DOHH2 (cell line): Measurements from ENCODE around the gene C6orf62.

Source experiments
- H3F3A ChIP-seq: fragments of 200-600 bp; sonication (generic), shearing (Covaris generic); 2 replicates; pipeline ENCODE4 v1.6.0; 2016; ENCODE audit warnings: antibody characterized with exemption, mild to moderate bottlenecking; ENCODE audit not compliant: control insufficient read depth, insufficient read depth
- H3K27ac ChIP-seq: fragments of 200-600 bp; sonication (generic); 2 replicates; pipeline ENCODE4 v1.5.1; 2014; ENCODE audit warnings: low read depth, mild to moderate bottlenecking, low read length, moderate library complexity
- H3K27me3 ChIP-seq: fragments of 200-600 bp; sonication (generic); 2 replicates; pipeline ENCODE4 v1.6.1; 2014; ENCODE audit warnings: mild to moderate bottlenecking, low read length, mixed read lengths; ENCODE audit not compliant: control insufficient read depth
- H3K36me3 ChIP-seq: fragments of 200-600 bp; sonication (generic); 2 replicates; pipeline ENCODE4 v1.6.1; 2014; ENCODE audit warnings: mild to moderate bottlenecking, low read length, moderate library complexity, mixed read lengths; ENCODE audit not compliant: control insufficient read depth
- H3K4me1 ChIP-seq: fragments of 200-600 bp; sonication (generic); 2 replicates; pipeline ENCODE4 v1.6.1; 2014; ENCODE audit warnings: mild to moderate bottlenecking, low read length, mixed read lengths; ENCODE audit not compliant: control insufficient read depth
- H3K4me2 ChIP-seq: fragments of 200-600 bp; sonication (generic); 2 replicates; pipeline ENCODE4 v1.6.0; 2014; ENCODE audit warnings: mild to moderate bottlenecking, low read length, moderate library complexity
- H3K4me3 ChIP-seq: fragments of 200-600 bp; sonication (generic); 2 replicates; pipeline ENCODE4 v1.5.1; 2014; ENCODE audit warnings: mild to moderate bottlenecking, low read length, mixed read lengths
- H3K79me2 ChIP-seq: fragments of 200-600 bp; sonication (generic); 2 replicates; pipeline ENCODE4 v1.6.1; 2014; ENCODE audit warnings: mild to moderate bottlenecking, low read length, mixed read lengths; ENCODE audit not compliant: control insufficient read depth
- H3K9me2 ChIP-seq: fragments of 200-600 bp; sonication (generic); replicated peaks from 2 replicates; pipeline ENCODE4 v1.6.1; 2014; ENCODE audit warnings: mild to moderate bottlenecking, low read length, mixed read lengths; ENCODE audit not compliant: control insufficient read depth
- H3K9me3 ChIP-seq: fragments of 200-600 bp; sonication (generic); 2 replicates; pipeline ENCODE4 v1.6.1; 2014; ENCODE audit warnings: antibody characterized with exemption, low read length, mixed read lengths; ENCODE audit not compliant: control insufficient read depth, insufficient read depth
- H4K20me1 ChIP-seq: fragments of 200-600 bp; sonication (generic); 2 replicates; pipeline ENCODE4 v1.6.0; 2014; ENCODE audit warnings: low read depth, mild to moderate bottlenecking, antibody characterized with exemption, low read length, moderate library complexity; ENCODE audit not compliant: control insufficient read depth, insufficient read depth
- EZH2phosphoT487 ChIP-seq: fragments of 200-600 bp; sonication (generic); IDR thresholded peaks from 2 replicates; pipeline ENCODE4 v1.6.1; 2017; ENCODE audit warnings: borderline replicate concordance, mild to moderate bottlenecking, antibody characterized with exemption, low read length, moderate library complexity, mixed read lengths
- TF ChIP-seq, protein P1 (sequence below): fragments of 200-600 bp; sonication (generic); IDR thresholded peaks from one replicate; pipeline ENCODE4 v1.5.1; 2014; ENCODE audit warnings: antibody characterized with exemption, mild to moderate bottlenecking, low read depth, low read length; ENCODE audit not compliant: poor library complexity, severe bottlenecking

C6orf62 gene

DNA sequence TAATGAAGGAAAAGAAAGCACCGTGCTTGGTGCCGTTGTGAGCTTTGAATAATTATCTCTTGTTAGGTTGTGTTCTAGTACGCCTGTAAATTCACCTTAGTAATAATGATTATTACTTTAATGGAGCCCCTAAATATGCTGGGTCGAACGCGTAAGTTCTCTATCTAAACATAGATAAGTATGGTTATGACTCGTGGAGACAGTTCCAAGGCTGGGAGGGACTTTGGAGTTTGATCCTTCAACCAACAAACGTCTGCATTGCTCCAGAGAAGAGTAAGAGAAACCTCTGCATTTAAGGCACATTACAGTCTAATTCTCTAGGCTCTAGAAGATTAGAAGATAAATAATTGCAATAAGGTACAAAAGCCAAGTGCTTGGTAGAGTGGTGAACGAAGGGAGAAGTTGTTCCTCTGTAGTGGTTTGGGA is 51.6 kb downstream of the C6orf62 start:
- Histone ChIP-seq H3K27me3 (no peaks in the 10 kb centered on the region), H4K20me1 (no peaks in the 10 kb centered on the region), H3K9me3 (0 out of 2 replicates have a peak, but pooled peaks cover 4% of the 10 kb centered on the region), H3K4me2 (peak overlapping the region; percentile 95), H3K4me1 (peaks cover 24% of the 10 kb centered on the region), H3K9me2 (no peaks in the 10 kb centered on the region), H3K36me3 (peaks cover 41% of the 10 kb centered on the region), H3F3A (no peaks in the 10 kb centered on the region), H3K27ac (peak overlapping the region; percentile 62), H3K4me3 (peak overlapping the region; percentile 99), H3K79me2 (peaks cover 49% of the 10 kb centered on the region)
- TF ChIP-seq, protein P1, sequence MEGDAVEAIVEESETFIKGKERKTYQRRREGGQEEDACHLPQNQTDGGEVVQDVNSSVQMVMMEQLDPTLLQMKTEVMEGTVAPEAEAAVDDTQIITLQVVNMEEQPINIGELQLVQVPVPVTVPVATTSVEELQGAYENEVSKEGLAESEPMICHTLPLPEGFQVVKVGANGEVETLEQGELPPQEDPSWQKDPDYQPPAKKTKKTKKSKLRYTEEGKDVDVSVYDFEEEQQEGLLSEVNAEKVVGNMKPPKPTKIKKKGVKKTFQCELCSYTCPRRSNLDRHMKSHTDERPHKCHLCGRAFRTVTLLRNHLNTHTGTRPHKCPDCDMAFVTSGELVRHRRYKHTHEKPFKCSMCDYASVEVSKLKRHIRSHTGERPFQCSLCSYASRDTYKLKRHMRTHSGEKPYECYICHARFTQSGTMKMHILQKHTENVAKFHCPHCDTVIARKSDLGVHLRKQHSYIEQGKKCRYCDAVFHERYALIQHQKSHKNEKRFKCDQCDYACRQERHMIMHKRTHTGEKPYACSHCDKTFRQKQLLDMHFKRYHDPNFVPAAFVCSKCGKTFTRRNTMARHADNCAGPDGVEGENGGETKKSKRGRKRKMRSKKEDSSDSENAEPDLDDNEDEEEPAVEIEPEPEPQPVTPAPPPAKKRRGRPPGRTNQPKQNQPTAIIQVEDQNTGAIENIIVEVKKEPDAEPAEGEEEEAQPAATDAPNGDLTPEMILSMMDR: no peak
- no peak for TF ChIP-seq EZH2phosphoT487

DNA sequence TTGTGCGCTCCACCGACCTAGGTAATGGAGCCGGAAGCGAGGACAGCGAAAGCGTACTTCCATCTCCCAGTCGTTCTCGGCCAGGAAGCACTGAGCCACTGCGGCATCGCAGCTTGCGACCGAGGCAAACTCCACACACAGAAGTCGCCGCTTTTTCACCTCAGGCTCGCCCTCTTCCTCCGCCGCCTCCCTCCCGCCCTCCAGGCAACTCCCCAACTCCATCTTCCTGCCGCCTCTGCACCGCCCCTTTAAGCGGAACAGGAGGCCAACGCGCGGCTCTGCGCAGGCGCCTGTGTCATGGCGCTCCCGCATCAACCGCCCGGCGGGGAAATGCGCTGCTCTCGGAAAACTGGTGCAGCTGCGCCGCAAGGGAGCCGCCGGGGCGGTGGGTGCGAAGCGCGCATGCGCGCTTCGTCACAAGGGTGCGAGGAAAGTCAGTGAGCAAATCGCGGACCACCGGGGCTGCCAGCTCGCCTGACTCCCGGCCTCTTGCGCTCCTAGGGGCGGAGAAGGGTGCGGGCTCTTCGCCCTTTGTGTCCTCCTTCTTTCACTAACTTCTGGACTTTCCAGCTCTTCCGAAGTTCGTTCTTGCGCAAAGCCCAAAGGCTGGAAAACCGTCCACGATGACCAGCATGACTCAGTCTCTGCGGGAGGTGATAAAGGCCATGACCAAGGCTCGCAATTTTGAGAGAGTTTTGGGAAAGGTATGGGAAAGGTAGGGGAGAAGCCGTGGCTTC is 52.1 kb downstream of the C6orf62 start, which contains the start of the genes ACOT13 and TDP2:
Gene ACOT13 (plus strand): TSS at position 437 of the 737 bp plus-strand sequence. CDS start 187 bp downstream, at position 624.
Gene TDP2 (minus strand): TSS at position 259 of the 737 bp plus-strand sequence. CDS start 37 bp downstream, at position 222.
- Histone ChIP-seq H3K9me3 (0 out of 2 replicates have a peak, but pooled peaks cover 4% of the 10 kb centered on the region), H3K79me2 (peaks cover 49% of the 10 kb centered on the region), H3K4me3 (peak within 1 kb of the TSS; percentile 99), H3F3A (no peaks in the 10 kb centered on the region), H3K36me3 (peaks cover 44% of the 10 kb centered on the region), H4K20me1 (no peaks in the 10 kb centered on the region), H3K9me2 (no peaks in the 10 kb centered on the region), H3K4me2 (peak within 1 kb of the TSS; percentile 95), H3K27ac (peak within 1 kb of the TSS; percentile 72), H3K4me1 (peaks cover 24% of the 10 kb centered on the region), H3K27me3 (no peaks in the 10 kb centered on the region)
- no peak for TF ChIP-seq EZH2phosphoT487
- TF ChIP-seq, protein P1: peak; percentile 46

DNA sequence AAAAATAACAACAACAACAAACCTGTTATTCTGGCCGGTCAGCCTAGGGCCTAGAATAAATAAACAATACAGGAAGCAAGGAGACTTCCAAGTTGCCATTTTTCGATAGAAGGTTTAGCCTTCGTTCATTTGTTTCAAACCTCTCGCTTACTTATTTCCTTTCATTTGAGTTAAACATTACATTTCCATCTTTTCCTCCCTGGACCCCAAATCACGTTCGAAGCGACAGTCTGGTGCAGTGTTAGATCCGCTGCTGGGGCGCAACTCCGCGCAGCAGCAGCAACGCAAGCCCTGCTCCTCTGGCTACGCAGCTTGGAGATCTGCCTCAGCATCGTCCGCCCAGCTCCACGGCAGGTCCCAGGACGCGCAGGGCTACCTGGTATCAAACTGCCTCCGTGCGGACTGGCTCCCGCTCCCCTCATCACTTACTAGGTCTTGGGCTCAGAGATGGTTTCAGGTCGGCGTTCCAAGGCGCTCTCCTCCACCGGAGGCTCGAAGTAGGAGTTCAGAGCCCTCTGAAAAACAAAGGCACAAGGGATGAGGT is 52.8 kb downstream of the C6orf62 start:
- Histone ChIP-seq H3F3A (no peaks in the 10 kb centered on the region), H3K36me3 (peaks cover 44% of the 10 kb centered on the region), H4K20me1 (no peaks in the 10 kb centered on the region), H3K27me3 (no peaks in the 10 kb centered on the region), H3K27ac (peak overlapping the region; percentile 72), H3K4me2 (peak overlapping the region; percentile 76), H3K9me3 (0 out of 2 replicates have a peak, but pooled peaks cover 4% of the 10 kb centered on the region), H3K79me2 (peaks cover 49% of the 10 kb centered on the region), H3K4me3 (peak overlapping the region; percentile 99), H3K4me1 (peaks cover 24% of the 10 kb centered on the region), H3K9me2 (no peaks in the 10 kb centered on the region)
- TF ChIP-seq, protein P1: no peak
- no peak for TF ChIP-seq EZH2phosphoT487
